ENCODE results near the gene TRPV3.

The TRPV3 gene

DNA sequence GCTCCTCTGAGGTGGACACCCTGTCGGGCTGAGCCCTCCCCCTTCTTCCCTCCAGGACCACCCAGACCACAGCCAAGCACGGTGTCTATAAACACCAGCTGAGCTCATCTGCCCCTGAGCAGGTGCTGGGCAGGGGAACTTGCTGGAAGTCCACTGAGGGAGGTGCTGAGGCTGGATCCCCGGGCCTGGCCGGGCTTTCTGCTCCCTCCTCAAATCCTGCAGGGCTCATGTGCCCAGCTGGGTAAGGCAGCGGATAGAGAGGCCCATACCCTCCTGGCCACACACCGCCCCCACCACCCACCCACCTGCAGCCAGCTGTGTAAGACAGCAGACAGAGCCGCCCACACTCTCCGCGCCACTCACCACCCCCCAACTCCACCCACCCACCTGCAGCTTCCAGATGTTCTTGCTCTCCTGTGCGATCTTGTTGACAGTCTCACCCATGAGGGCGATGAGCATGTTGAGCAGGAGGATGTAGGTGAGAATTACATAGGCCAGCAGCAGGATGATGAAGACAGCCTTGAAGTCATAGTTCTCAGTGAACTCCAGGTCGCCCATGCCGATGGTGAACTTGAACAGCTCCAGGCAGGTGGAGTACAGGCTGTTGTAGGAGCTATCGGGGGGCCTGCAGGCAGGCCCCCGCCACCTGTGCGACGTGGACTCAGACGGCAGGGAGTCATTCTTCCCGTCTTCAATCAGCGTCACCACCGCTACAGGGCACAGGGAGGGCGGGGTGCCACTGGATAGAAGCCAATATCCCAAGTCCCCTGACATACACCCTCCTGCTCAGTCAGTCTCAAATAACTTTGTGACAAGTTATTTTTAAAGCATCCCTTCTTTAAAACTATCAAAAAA lies 15.9 kb upstream of the TRPV3 start (continued):
- TF ChIP-seq PATZ1 (tag by site-specific recombination; IDR thresholded peaks at IDR 0.05) (no peak), ZSCAN16 (tag by site-specific recombination; IDR thresholded peaks at IDR 0.05) (no peak)

DNA sequence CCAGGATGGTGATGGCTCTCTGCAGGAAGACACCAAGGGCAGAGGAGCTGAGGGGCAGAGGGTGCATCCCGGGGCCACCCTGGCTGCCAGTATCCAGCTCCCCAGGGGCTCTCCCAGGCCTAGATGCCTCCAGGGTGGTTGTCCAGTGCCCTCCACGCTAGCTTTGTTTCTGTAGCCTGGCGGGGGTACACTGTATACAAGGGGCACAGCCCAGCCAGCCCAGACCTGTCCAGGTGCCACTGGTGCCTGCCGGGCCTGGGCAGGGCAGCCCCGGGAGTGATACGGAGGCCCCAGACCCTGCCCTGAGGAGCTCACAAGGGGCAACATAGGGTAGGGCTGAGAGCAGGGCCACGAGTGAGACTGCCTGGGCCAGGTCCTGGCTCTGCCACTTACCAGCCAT lies 14.6 kb upstream of the TRPV3 start:
- ChIA-PET CTCF (interaction anchor here (0.9 kb wide), 1 partner anchor 10 kb away, joined by 3 read pairs; no protein-coding TSS in a partner anchor), POLR2A (interaction anchor here (0.8 kb wide), 1 partner anchor 39 kb away, joined by 3 read pairs; no protein-coding TSS in a partner anchor)
- no peaks in the 10 kb centered on the region for H3K9me3 ChIP-seq (ENCODE audit: control insufficient read depth, insufficient read depth, low read depth, low read length)
- H3K36me3 ChIP-seq (ENCODE audit: control insufficient read depth in 2 of 2, insufficient read depth in 1 of 2, low read length in 2 of 2), result peaks cover 15 to 51% of the 10 kb centered on the region in 2 experiments; a peak in 2 of 3 replicates
- H3K4me1 ChIP-seq (ENCODE audit: control insufficient read depth, insufficient read depth, low read length), result no peaks in the 10 kb centered on the region
- no peak overlapping the region for H3K27ac ChIP-seq (ENCODE audit: extremely low read depth, low read depth, low read length)
- TF ChIP-seq SP7 (tag by site-specific recombination; IDR thresholded peaks at IDR 0.05) (no peak), ZFP37 (tag by site-specific recombination; IDR thresholded peaks at IDR 0.05) (no peak), ZXDB (tag by site-specific recombination; IDR thresholded peaks at IDR 0.05) (no peak), ZNF658 (tag by site-specific recombination; IDR thresholded peaks at IDR 0.05) (no peak), ZNF169 (tag by site-specific recombination; IDR thresholded peaks at IDR 0.05) (no peak), TCF7L2 (IDR thresholded peaks at IDR 0.05; ENCODE audit: borderline replicate concordance, low read depth, low read length) (no peak), ZBTB20 (tag by site-specific recombination; IDR thresholded peaks at IDR 0.05) (no peak), ZNF211 (tag by site-specific recombination; IDR thresholded peaks at IDR 0.05; ENCODE audit: low read depth) (no peak), ZBTB48 (tag by site-specific recombination; IDR thresholded peaks at IDR 0.05) (no peak), YY2 (tag by site-specific recombination; IDR thresholded peaks at IDR 0.05) (no peak), ZNF37A (tag by site-specific recombination; IDR thresholded peaks at IDR 0.05) (no peak), MYNN (tag by site-specific recombination; IDR thresholded peaks at IDR 0.05; ENCODE audit: borderline replicate concordance) (no peak), ZNF157 (tag by site-specific recombination; IDR thresholded peaks at IDR 0.05) (no peak), ZNF791 (tag by site-specific recombination; IDR thresholded peaks at IDR 0.05) (no peak), FEZF1 (tag by site-specific recombination; IDR thresholded peaks at IDR 0.05) (no peak)
- TF ChIP-seq, protein P1, sequence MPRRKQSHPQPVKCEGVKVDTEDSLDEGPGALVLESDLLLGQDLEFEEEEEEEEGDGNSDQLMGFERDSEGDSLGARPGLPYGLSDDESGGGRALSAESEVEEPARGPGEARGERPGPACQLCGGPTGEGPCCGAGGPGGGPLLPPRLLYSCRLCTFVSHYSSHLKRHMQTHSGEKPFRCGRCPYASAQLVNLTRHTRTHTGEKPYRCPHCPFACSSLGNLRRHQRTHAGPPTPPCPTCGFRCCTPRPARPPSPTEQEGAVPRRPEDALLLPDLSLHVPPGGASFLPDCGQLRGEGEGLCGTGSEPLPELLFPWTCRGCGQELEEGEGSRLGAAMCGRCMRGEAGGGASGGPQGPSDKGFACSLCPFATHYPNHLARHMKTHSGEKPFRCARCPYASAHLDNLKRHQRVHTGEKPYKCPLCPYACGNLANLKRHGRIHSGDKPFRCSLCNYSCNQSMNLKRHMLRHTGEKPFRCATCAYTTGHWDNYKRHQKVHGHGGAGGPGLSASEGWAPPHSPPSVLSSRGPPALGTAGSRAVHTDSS (tag by site-specific recombination; IDR thresholded peaks at IDR 0.05), result no peak
- H3K4me3 ChIP-seq (ENCODE audit: low read depth, low read length), result no peak overlapping the region

- ChIA-PET CTCF (interaction anchor here (0.6 kb wide), 1 partner anchor 29 kb away, joined by 4 read pairs; no protein-coding TSS in a partner anchor), POLR2A (interaction anchor here (0.8 kb wide), 1 partner anchor 40 kb away, joined by 3 read pairs; no protein-coding TSS in a partner anchor)
- peaks cover 15 to 52% of the 10 kb centered on the region in 2 experiments; a peak in 2 of 3 replicates for H3K36me3 ChIP-seq (ENCODE audit: control insufficient read depth in 2 of 2, insufficient read depth in 1 of 2, low read length in 2 of 2)
- no peaks in the 10 kb centered on the region for H3K4me1 ChIP-seq (ENCODE audit: control insufficient read depth, insufficient read depth, low read length)
- H3K27ac ChIP-seq (ENCODE audit: extremely low read depth, low read depth, low read length), result no peak overlapping the region
- no peak overlapping the region for H3K4me3 ChIP-seq (ENCODE audit: low read depth, low read length)
- H3K9me3 ChIP-seq (ENCODE audit: control insufficient read depth, insufficient read depth, low read depth, low read length), result no peaks in the 10 kb centered on the region
- no peak for TF ChIP-seq ZNF133 (tag by site-specific recombination; IDR thresholded peaks at IDR 0.05)
- no peak for TF ChIP-seq TRIM28 (IDR thresholded peaks at IDR 0.05; ENCODE audit: borderline replicate concordance, low read length)
- TF ChIP-seq ZNF518A (tag by site-specific recombination; conservative IDR thresholded peaks at IDR 0.05; ENCODE audit: low read depth), result no peak
- TF ChIP-seq EGR2 (tag by site-specific recombination; IDR thresholded peaks at IDR 0.05; ENCODE audit: low read depth), result no peak
Measured at GRCh38 chr17:3571043-3571900, 13.7 kb upstream of the TRPV3 start.

All from HEK293 (cell line).